Ishikawa (cell line): Measurements from ENCODE around the gene SRP9.

ENCODE experiments used
- CEBPB ChIP-seq: IDR thresholded peaks from 2 replicates; pipeline ENCODE4 v1.6.1; 2012
- CREB1 ChIP-seq: IDR thresholded peaks from 2 replicates; pipeline ENCODE4 v1.6.1; 2012; ENCODE audit warnings: low read depth
- EP300 ChIP-seq: IDR thresholded peaks from 2 replicates; pipeline ENCODE4 v1.6.1; 2012; ENCODE audit warnings: borderline replicate concordance
- FOXM1 ChIP-seq: IDR thresholded peaks from 2 replicates; pipeline ENCODE4 v1.6.1; 2012; ENCODE audit warnings: low read depth, borderline replicate concordance
- MAX ChIP-seq: IDR thresholded peaks from 2 replicates; pipeline ENCODE4 v1.6.1; 2012
- NFIC ChIP-seq: IDR thresholded peaks from 2 replicates; pipeline ENCODE4 v1.6.1; 2012
- RAD21 ChIP-seq: IDR thresholded peaks from 2 replicates; pipeline ENCODE4 v1.6.1; 2012; ENCODE audit warnings: low read depth
- REST ChIP-seq: IDR thresholded peaks from 2 replicates; pipeline ENCODE4 v1.6.1; 2012; ENCODE audit warnings: low read depth, mild to moderate bottlenecking
- TAF1 ChIP-seq: IDR thresholded peaks from 2 replicates; pipeline ENCODE4 v1.6.1; 2012; ENCODE audit warnings: low read depth, mild to moderate bottlenecking
- TCF12 ChIP-seq: IDR thresholded peaks from 2 replicates; pipeline ENCODE4 v1.6.1; 2012; ENCODE audit warnings: low read depth
- TEAD4 ChIP-seq: IDR thresholded peaks from 2 replicates; pipeline ENCODE4 v1.6.1; 2012
- USF1 ChIP-seq: IDR thresholded peaks from 2 replicates; pipeline ENCODE4 v1.6.1; 2012
- YY1 ChIP-seq: IDR thresholded peaks from 2 replicates; pipeline ENCODE4 v1.6.1; 2012; ENCODE audit warnings: low read depth
- ZBTB7A ChIP-seq: IDR thresholded peaks from 2 replicates; pipeline ENCODE4 v1.6.1; 2012; ENCODE audit warnings: low read depth

DNA sequence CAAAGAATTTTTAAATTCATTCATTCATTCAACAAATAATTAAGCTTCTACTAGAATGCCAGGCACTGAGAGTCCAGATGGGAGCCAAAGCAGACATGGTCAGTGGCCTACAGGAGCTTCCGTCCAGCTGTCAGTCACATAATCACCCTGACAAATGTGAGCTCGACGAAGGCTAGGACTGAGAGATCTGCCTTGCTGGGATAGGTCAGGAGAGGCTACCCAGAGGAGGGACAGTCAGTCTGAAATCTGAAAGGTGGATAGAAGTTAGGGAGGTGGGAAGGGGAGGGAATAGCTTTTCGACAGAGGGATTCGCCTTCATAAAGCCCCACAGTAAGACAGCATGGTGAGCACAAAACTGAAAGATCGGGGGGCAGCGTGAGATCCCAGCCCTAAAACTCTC is 40.6 kb downstream of the SRP9 start:
- TF ChIP-seq USF1 (no peak), TEAD4 (no peak), EP300 (no peak), RAD21 (no peak), REST (no peak), CEBPB (no peak), YY1 (no peak), TAF1 (no peak), NFIC (no peak), FOXM1 (no peak), MAX (no peak), CREB1 (no peak), TCF12 (no peak), ZBTB7A (no peak)
